ENCODE data around the gene NR3C1. TPM values are rescaled to one million over a fixed set of nuclear protein-coding genes. Genes with fewer than 3 reads are reported as not detected.

The NR3C1 gene
- total RNA-seq, 1 donor from 2014 or later: 22.3 TPM

DNA sequence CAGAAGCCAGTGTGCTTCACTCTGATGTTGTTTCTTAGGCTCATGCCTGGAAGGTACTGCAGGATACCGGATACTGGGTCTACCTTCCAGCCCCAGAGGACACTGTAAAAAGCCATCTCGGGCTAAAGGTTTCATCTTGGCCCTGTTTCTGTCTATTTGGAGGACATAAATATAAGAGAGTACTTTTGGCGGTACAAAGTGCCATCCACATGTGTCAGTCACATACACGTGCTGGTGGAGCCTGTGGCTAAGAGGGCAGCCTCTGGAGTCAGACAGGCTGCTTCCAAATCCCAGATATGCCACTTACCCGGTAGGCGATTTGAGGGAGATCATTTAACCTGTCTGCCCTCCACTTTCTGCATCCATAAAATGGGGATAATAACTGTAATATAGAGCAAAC is 160.4 kb downstream of the NR3C1 start:
- DNase-seq (ENCODE audit: extremely low read depth, low read depth, low spot score): no peak

DNA sequence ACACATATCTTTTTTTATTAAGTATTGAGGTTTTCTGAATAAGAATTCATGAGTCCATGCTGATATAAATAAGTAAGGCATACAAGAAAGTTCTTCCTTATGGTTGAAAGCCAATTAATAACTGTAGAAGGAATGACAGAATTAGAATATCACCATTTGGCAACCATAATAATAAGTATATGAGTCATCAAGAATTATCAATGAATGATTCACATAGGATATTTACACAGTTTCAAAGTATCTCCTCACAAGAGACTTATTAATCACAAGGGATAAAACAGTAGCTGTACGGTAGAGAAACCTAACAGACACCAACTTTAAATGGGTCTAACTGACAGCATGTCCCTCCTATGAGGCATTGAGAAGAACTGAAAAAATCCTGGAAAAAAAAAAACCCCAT is 161.6 kb downstream of the NR3C1 start:
- no peak for DNase-seq (ENCODE audit: extremely low read depth, low read depth, low spot score)

DNA sequence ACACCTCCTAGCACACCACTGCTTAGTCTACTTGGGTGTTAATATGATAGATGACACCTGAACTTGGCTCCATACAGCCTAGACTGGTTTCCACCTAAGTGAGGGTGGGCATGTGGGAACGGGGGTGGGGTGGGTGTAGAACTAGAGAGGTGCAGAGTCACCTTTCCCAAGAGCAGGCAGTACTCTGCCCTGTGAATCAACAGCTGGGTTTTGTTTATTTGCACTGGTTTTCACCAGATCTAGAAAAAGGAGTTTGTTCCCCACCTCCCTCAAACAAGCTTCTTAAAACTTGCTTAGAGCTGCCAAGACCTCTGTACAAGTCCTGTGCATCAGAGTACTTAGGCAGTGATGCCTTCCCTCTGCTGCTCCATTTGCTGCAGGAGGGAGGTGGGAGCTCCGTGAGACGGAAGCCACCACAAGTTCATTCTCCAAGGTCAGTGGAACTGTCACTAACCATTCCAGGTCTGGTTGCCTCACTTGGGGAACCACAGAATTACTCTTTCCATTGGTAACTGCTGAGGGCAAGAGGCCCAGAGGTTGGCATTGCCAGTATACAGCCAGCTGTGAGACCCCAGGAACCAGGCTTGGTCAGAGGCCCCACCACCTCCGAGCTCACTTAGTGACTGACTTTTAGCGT is 163.5 kb downstream of the NR3C1 start:
- DNase-seq (ENCODE audit: extremely low read depth, low read depth, low spot score): no peak

DNA sequence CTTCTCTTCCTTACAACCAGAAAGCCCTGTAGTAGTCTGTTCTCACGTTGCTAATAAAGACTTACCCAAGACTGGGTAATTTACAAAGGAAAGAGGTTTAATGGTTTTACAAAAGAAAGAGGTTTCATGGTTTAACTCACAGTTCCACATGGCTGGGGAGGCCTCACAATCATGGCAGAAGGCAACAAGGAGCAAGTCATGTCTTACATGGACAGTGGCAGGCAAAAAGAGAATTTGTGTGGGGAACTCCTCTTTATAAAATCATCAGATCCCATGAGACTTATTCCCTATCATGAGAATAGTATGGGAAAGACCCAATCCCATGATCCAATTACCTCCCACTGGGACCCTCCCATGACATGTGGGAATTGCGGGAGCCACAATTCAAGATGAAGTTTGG is 164.9 kb downstream of the NR3C1 start:
- DNase-seq (ENCODE audit: extremely low read depth, low read depth, low spot score): no peak

DNA sequence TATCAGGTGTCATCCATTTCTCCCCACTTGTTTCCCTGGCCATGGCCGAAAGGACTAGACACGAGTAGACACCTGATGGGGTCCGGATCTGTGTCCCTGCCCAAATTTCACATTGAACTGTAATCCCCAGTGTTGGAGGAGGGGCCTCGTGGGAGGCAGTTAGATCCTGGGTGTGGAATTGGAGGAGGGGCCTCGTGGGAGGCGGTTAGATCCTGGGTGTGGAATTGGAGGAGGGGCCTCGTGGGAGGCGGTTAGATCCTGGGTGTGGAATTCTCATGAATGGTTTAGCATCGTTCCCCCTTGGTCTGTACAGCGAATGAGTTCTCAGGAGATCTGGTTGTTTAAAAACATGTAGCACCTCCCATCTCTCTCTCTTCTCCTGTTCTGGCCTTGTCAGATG is 165.8 kb downstream of the NR3C1 start:
- DNase-seq (ENCODE audit: extremely low read depth, low read depth, low spot score): no peak

DNA sequence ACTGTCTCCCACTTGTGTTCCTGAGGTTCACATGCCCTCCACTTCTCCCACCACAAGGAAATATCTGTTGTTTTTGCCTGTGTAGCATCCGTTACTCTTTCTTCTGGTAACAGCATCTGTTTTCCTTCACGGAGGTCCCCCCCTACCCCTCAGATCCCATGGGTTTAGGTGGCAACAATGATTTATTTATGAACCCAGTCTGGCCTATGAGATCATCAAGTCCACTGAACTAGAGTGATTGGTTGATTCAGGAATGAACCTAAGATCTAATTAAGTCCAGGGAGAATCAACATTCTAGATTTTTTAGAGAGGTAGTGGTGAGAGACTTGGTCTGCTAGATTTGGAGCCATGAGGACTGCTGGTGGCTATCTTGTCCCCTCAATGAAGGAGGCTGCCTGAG is 166.8 kb downstream of the NR3C1 start:
- DNase-seq (ENCODE audit: extremely low read depth, low read depth, low spot score): no peak

DNA sequence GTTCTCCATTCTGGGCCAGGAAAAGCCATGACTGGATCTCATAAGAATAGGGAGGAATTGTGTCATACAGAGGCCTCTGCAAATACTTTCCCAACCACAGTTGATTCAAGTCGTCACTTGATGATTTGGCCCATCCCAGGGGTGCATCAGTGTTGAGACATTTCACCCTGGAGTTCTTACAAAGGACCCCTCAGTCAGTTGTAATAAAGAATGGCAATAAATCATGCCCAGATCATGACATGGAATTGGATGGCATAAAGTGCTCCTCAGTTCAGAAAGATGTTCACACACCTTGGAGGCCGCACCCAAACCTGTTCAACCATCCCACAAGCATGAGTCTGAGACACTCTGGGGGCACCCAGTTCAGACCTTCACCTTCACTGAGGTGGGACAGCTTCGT is 168.1 kb downstream of the NR3C1 start:
- no peak for DNase-seq (ENCODE audit: extremely low read depth, low read depth, low spot score)

DNA sequence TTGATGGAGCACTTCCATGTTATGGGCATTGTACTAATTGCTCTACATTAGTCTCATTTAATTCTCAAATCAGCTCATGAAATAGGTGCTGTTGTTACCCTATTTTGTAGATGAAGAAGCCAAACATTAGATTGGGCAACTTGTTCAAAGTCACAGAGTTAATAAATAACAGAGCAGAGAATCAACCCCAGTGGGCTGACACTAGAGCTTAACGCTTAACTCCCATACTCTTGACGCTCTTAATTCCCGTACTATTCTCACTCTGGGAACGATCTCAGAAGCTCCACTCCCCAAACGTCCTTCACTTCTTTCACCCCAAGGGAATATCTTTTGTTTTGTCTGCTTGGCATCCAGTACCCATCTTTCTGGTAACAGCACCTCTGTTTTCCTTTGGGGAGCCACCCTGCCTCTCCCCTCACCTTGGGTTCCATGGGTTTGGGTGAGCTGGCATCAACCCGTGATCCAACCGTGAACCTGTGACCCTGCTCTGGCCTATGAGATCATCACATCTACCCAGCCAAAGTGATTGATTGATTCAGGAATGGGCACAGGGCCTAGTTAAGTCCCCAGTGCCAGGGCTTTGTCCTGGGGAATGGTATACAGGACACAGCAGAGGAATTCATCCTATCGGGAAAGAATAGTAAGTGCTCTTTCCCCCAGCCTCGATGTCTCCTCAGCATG is 169.2 kb downstream of the NR3C1 start:
- DNase-seq (ENCODE audit: extremely low read depth, low read depth, low spot score): no peak

DNA sequence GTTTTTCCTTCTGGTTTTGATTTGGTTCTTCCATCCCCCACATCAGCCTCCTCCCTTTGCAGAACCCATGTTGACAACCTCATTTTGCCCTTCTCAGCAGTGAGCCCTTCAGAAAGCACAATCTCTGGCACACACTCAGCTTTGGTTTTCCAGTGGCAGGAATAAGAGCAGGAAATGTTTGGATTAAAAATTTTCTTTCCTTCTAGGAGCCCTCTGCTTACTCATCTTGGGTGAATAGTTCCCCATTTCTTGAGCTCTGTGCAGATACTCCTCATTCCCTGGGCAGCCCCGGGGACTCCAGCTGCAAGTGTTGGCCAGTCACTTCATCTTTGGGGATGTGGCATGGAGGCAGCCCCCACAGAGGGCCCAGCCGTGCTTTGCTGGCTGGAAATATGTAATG is 170.5 kb downstream of the NR3C1 start:
- no peak for DNase-seq (ENCODE audit: extremely low read depth, low read depth, low spot score)

DNA sequence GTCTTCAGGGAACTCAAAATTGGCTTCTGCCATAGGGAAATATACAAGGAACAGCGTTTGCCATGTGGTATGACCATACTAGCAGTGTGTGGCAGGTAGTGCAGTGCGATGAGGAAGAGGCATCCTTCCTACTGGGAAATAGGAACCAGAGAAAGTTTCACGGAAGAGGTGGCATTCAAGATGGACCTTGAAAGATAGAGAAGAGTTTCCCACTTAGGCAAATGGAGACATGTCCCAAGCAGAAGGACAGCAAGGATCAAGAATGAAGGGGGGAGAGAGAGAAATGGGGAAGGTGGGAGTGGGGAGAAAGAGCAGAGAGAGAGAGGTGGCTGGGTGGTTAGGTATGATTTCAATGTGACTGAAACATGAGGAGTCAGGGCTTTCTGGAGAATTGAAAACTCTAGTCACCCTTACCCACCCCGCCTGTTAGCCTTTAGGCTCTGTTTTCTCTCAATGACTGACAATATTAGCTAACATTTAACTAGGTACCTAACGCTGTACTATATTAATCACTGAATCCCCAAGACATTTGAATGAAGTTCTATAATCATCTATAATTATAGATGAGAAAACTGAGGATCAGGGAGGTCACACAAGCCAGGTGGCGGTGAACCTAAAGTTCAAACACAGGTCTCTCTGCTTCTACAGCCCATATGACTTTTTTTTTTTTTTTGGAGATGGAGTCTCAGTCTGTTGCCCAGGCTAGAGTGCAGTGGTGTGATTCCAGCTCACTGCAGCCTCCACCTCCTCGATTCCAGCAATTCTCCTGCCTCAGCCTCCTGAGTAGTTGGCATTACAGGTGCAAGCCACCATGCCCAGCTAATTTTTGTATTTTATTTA is 171.3 kb downstream of the NR3C1 start:
- DNase-seq (ENCODE audit: extremely low read depth, low read depth, low spot score): no peak

DNA sequence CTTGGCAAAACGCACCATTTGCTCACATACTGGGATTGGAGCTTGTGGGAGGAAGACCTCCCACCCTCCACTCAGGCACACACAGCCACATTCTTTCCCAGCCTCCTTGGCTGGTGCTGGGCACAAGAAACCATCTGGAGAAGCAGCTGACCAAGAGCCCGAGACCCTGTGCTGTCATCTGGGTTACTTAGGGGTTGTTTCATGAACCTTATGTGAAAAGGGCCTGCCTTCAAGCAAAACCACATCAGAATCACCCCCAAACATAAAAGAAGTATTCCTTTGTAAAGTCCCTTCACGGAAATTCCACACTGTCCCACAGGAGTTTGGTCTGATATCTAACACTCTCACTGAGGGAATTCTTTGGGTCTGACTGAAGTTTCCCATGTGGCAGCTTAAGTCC is 172.1 kb downstream of the NR3C1 start:
- no peak for DNase-seq (ENCODE audit: extremely low read depth, low read depth, low spot score)

DNA sequence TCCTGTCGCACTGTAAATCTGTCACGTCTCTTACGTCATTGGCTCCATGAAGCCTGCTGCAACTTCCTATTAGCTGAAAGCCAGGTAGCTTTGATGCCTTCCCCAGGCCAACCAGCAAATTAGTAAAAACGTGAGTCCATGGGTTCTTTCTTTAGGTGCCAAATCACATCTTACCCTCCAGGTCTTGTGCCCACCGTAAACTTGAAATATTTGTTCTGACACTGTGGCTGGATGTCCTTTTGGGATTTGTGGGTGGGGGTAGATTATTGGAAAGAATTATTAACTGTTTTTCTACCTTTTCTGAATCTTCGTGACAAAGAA is 172.8 kb downstream of the NR3C1 start:
- no peak for DNase-seq (ENCODE audit: extremely low read depth, low read depth, low spot score)

DNA sequence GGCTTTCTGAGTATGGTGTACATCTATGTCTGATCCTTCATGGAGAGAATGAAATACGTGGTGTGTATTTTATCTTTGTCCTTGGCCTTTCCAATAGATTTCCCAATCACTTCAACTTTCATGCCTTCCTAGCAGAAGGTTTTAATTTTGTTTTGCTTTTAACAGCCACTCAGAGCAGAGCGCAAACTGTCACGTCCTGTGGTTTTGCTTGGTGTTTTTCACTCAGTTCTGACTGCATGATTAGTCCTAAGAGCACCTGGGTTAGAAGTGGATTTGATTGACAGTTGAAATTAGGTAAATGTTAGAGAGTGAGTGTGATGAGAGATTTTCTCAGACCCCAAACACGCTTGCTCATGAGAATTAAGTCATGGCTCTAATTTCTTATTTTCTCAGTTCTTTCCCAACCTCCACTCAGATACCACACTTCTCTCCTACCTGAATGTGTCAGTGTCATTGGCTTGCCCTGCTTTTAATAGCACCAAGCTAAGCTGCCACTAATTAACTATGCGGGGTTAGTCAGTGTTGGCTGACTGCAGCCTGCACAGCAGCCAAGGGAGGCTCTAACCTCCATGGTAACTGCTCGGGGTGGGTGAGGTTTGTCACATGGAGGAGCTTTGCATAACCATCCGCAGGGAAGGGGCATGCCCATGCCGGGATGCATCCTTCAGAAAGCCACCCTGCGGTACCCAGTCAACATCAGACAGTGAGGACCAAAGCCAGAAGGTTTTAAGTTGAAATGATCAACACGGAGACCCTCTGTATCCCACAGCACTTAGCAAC is 173.4 kb downstream of the NR3C1 start:
- no peak for DNase-seq (ENCODE audit: extremely low read depth, low read depth, low spot score)

DNA sequence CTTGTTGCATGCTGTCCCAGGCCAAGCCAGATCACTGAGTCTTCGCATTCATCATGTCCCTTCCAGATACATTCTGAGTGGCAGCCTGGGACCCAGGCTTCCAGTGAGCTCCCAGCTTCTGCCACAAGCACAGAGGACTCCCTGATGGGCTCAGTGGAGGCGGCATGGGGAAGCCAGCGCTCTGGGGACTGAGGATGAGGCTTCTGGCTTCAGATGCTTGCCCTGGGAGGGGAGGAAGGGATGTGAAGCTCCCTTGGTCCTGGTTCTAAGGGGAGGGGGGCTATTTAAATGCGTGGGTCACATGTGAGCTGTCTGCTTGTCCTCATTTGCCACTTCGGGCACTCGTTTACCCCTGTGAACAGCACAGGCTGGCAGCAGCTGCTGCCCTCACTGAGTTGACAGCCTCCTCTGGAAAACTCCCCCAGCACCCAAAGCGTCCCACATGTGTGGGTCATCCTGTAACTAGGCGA is 174.0 kb downstream of the NR3C1 start:
- DNase-seq (ENCODE audit: extremely low read depth, low read depth, low spot score): no peak

DNA sequence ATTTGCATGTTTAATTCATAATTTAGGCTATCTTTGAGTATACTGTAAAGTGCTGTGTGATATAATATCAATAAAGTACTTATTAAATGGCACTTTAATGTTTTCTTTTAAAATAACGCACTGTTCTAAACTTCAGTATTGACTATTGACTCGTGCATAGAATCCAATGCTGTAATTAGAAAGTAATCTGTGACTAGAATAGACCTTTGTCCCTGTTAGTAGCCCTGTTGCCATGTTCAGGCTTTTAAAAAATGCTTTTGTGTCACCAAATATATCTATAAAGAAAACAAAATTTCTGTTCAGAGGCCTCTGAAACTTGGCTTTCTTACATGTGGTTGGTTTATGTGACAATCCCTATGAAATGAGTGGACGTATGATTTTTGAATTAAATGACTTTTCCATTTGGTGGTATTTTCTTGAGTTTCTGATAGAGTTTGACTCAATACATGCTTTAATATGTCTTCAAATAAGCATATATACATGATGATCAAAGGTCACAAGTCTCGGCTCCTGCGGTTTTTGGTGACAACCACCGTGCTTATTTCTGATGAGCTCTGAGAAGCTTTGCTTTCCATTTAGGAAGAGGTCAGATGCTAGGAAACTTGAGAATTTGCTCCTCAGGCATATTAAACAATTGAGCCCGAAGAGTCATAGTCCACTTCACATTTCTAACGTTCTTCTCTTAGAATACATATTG is 174.7 kb downstream of the NR3C1 start:
- DNase-seq (ENCODE audit: extremely low read depth, low read depth, low spot score): no peak

Data from glomerular endothelial cell (primary cell).